Gastrocnemius medialis (tissue), 4 donors: Measurements from ENCODE around the gene PDE9A.

Experiments used
- CTCF ChIP-seq, 5 experiments: fragments of 450-650 bp in 3 of 5; fragments of 200-600 bp in 2 of 5; sonication (generic) in 2 of 5; IDR thresholded peaks in 4 of 5; conservative IDR thresholded peaks in 1 of 5; 1 replicate in 4 of 5; 2 replicates in 1 of 5; pipeline ENCODE4 v1.5.1; 2016 to 2019; ENCODE audit warnings: antibody characterized with exemption in 5 of 5, mild to moderate bottlenecking in 3 of 5, moderate library complexity in 3 of 5
- POLR2A ChIP-seq, 2 donors: fragments of 450-650 bp; IDR thresholded peaks; one replicate each; pipeline ENCODE4 v1.6.1; 2017; ENCODE audit warnings: antibody characterized with exemption in 2 of 2, mild to moderate bottlenecking in 2 of 2, moderate library complexity in 2 of 2

- TF ChIP-seq CTCF (IDR thresholded peaks at IDR 0.05 in 4 of 5, conservative IDR thresholded peaks at IDR 0.05 in 1 of 5): no peak
- TF ChIP-seq POLR2A (IDR thresholded peaks at IDR 0.05): no peak
These were observed 3.4 kb upstream of the PDE9A start for GRCh38 chr21:42650033-42650370.
